Gastrocnemius medialis (tissue), 4 donors: Measurements from ENCODE around the gene SP2. TPM values are rescaled to one million over a fixed set of nuclear protein-coding genes. Genes with fewer than 3 reads are reported as not detected.

Experiments used
- ATAC-seq, 2 donors: fragments of 150-250 bp; one replicate each; pipeline ENCODE4 v1.9.1; 2016
- DNase-seq, 2 donors: peaks; one replicate each; pipeline ENCODE4 v3.0.0-alpha.2; 2019
- H3K27ac ChIP-seq, 4 donors: fragments of 200-600 bp; sonication (generic); 1 replicate in 1 of 4; 2 replicates in 3 of 4; pipeline ENCODE4 v1.5.1; 2016 to 2018; ENCODE audit warnings: mild to moderate bottlenecking in 2 of 4, moderate library complexity in 1 of 4
- H3K27me3 ChIP-seq, 3 donors: fragments of 200-600 bp; sonication (generic) in 2 of 3; 1 replicate in 1 of 3; 2 replicates in 2 of 3; pipeline versions ENCODE4 v1.5.1 to v1.6.0; 2016 to 2019; ENCODE audit warnings: mild to moderate bottlenecking in 1 of 3, moderate library complexity in 1 of 3
- H3K36me3 ChIP-seq, 2 donors: fragments of 200-600 bp; sonication (generic) in 1 of 2; one replicate each; pipeline ENCODE4 v1.5.1; 2017 to 2018
- H3K4me1 ChIP-seq, 2 donors: fragments of 200-600 bp; sonication (generic) in 1 of 2; one replicate each; pipeline ENCODE4 v1.5.1; 2016 to 2017; ENCODE audit warnings: mild to moderate bottlenecking in 2 of 2
- H3K4me3 ChIP-seq, 4 donors: fragments of 200-600 bp; sonication (generic) in 3 of 4; 1 replicate in 1 of 4; 2 replicates in 3 of 4; pipeline ENCODE4 v1.5.1; 2016 to 2019; ENCODE audit warnings: mild to moderate bottlenecking in 2 of 4
- H3K9me3 ChIP-seq, 3 donors: fragments of 200-600 bp; sonication (generic) in 2 of 3; 1 replicate in 1 of 3; 2 replicates in 2 of 3; pipeline ENCODE4 v1.5.1; 2016 to 2019
- CTCF ChIP-seq, 5 experiments: fragments of 450-650 bp in 3 of 5; fragments of 200-600 bp in 2 of 5; sonication (generic) in 2 of 5; IDR thresholded peaks in 4 of 5; conservative IDR thresholded peaks in 1 of 5; 1 replicate in 4 of 5; 2 replicates in 1 of 5; pipeline ENCODE4 v1.5.1; 2016 to 2019; ENCODE audit warnings: antibody characterized with exemption in 5 of 5, mild to moderate bottlenecking in 3 of 5, moderate library complexity in 3 of 5
- POLR2A ChIP-seq, 2 donors: fragments of 450-650 bp; IDR thresholded peaks; one replicate each; pipeline ENCODE4 v1.6.1; 2017; ENCODE audit warnings: antibody characterized with exemption in 2 of 2, mild to moderate bottlenecking in 2 of 2, moderate library complexity in 2 of 2
- in situ Hi-C, 4 donors: fragments of 200-750 bp; cut with MboI; loops; one replicate each; pipeline versions ENCODE4 v1.15.0 to v1.8.0; 2017; ENCODE audit warnings: low sequenced_read_pairs in 4 of 4
- intact Hi-C: fragments of 100-400 bp; cut with DNase I; formaldehyde crosslinking; loops from one replicate; pipeline ENCODE4 v1.15.1; 2023; ENCODE audit warnings: low total_unique reads
- total RNA-seq, 4 donors: library from RNA; depleted of rRNA; stranded (reverse); fragments of >200 nt; gene quantifications; one replicate each; pipeline versions ENCODE4 v1.1.0 to v1.2.3, GENCODE V29; 2016

Gene SP2
- total RNA-seq, 4 donors from 2014 or later = 5.5 to 28.6 (median 7.0) TPM

GRCh38 chr17:47899643-47900042 is 3.6 kb downstream of the SP2 start:
- peaks cover 74 to 78% of the 10 kb centered on the region in 2 donors for H3K4me1 ChIP-seq
- no peaks in the 10 kb centered on the region for H3K27me3 ChIP-seq
- no peak for ATAC-seq
- intact Hi-C loops = loop anchor here (5.0 kb wide), 4 partner anchors 128 to 1293 kb away; partner anchors contain the start of genes SNX11 and TBKBP1
- no peak overlapping the region for H3K4me3 ChIP-seq
- peak overlapping the region; percentile 86 to 97 (median 90) for H3K27ac ChIP-seq
- DNase-seq = no peak
- H3K9me3 ChIP-seq = no peaks in the 10 kb centered on the region
- H3K36me3 ChIP-seq = no peaks in the 10 kb centered on the region
- TF ChIP-seq CTCF (IDR thresholded peaks at IDR 0.05 in 4 of 5, conservative IDR thresholded peaks at IDR 0.05 in 1 of 5) (no peak), POLR2A (IDR thresholded peaks at IDR 0.05) (no peak)
- in situ Hi-C loops = loop anchor here in 1 of 4 donors (10.0 kb wide), 1 partner anchor 45 kb away; the partner anchor contains the start of gene PNPO

GRCh38 chr17:47901423-47901822 is 5.4 kb downstream of the SP2 start:
- in situ Hi-C loops = no loop called here
- TF ChIP-seq POLR2A (IDR thresholded peaks at IDR 0.05) (no peak), CTCF (IDR thresholded peaks at IDR 0.05 in 4 of 5, conservative IDR thresholded peaks at IDR 0.05 in 1 of 5) (no peak)
- intact Hi-C loops = no loop called here
- H3K9me3 ChIP-seq = no peaks in the 10 kb centered on the region
- no peaks in the 10 kb centered on the region for H3K36me3 ChIP-seq
- peaks cover 90% of the 10 kb centered on the region in 2 donors for H3K4me1 ChIP-seq
- DNase-seq (no peak), ATAC-seq (no peak)
- peak overlapping the region; percentile 86 to 97 (median 90) for H3K27ac ChIP-seq
- H3K4me3 ChIP-seq = no peak overlapping the region
- H3K27me3 ChIP-seq = no peaks in the 10 kb centered on the region

DNA sequence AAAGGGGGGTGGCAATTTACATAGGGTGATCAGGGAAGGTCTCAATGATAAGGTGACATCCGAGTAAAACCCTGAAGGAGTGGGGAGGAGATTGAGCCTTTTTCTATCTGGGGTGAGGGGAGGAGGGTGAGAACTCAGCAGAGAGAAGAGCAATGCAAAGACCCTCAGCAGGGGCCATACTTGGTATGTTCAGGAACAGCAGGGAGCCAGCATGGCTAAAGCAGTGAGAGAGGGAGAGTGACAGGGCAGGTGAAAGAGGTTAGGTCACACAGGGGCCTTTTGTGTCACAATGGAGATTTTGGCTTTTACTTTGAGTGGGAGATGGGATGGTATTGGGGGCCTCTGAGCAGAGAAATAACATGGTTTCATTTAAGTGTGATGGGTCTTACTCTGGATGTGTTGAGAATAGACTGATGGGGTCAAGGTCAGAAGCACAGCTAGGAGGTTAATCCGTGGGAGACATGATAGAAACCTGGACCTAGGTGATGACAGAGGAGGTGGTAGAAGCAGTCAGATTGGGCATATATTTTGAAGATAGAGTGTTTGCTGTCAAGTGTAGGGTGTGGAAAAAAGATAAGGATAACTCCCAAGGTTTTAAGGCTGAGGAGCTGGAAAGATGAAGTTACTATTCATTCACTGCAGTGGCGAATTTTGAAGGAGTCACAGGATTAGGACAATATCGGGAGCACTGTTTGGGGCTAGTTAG is 6.2 kb downstream of the SP2 start:
- intact Hi-C loops = no loop called here
- no peak for DNase-seq
- Histone ChIP-seq H3K27ac (peak overlapping the region; percentile 86 to 97 (median 90)), H3K4me3 (no peak overlapping the region), H3K27me3 (no peaks in the 10 kb centered on the region), H3K9me3 (no peaks in the 10 kb centered on the region), H3K4me1 (peaks cover 94 to 95% of the 10 kb centered on the region in 2 donors), H3K36me3 (no peaks in the 10 kb centered on the region)
- TF ChIP-seq CTCF (IDR thresholded peaks at IDR 0.05 in 4 of 5, conservative IDR thresholded peaks at IDR 0.05 in 1 of 5) = no peak
- no peak for ATAC-seq
- in situ Hi-C loops = no loop called here

- peaks cover 89 to 95% of the 10 kb centered on the region in 2 donors for H3K4me1 ChIP-seq
- intact Hi-C loops = no loop called here
- ATAC-seq = peak; percentile 65 to 67
Measured at GRCh38 chr17:47905221-47905733, 9.2 kb downstream of the SP2 start.

More at GRCh38 chr17:47905221-47905733, 9.2 kb downstream of the SP2 start:
- no peaks in the 10 kb centered on the region for H3K9me3 ChIP-seq
- peak overlapping the region; percentile 86 to 97 (median 90) for H3K27ac ChIP-seq
- TF ChIP-seq CTCF (IDR thresholded peaks at IDR 0.05 in 4 of 5, conservative IDR thresholded peaks at IDR 0.05 in 1 of 5) (no peak), POLR2A (IDR thresholded peaks at IDR 0.05) (no peak)
- no peaks in the 10 kb centered on the region for H3K27me3 ChIP-seq
- in situ Hi-C loops = no loop called here
- no peaks in the 10 kb centered on the region for H3K36me3 ChIP-seq
- H3K4me3 ChIP-seq = peak overlapping the region in 3 of 4 donors; percentile 9 to 38 (median 14)
- DNase-seq = peak; percentile 61 to 77
